OCI-LY1 (cell line): ENCODE results near the gene CD68.

Experiments used
- H2AFZ ChIP-seq: fragments of 200-600 bp; sonication (generic), shearing (Covaris generic); 2 replicates; pipeline ENCODE4 v1.6.0; 2014; ENCODE audit warnings: antibody characterized with exemption, mild to moderate bottlenecking, low read length
- H3F3A ChIP-seq: fragments of 200-600 bp; sonication (generic), shearing (Covaris generic); 2 replicates; pipeline ENCODE4 v1.6.0; 2014; ENCODE audit warnings: mild to moderate bottlenecking, antibody characterized with exemption, low read length, moderate library complexity; ENCODE audit not compliant: insufficient read depth
- H3K27ac ChIP-seq: fragments of 200-600 bp; sonication (generic); 2 replicates; pipeline ENCODE4 v1.5.1; 2014; ENCODE audit warnings: low read length, mixed run types, mild to moderate bottlenecking, low read depth; ENCODE audit not compliant: poor library complexity, severe bottlenecking
- H3K27me3 ChIP-seq: fragments of 200-600 bp; sonication (generic); 2 replicates; pipeline ENCODE4 v1.6.0; 2014; ENCODE audit warnings: antibody characterized with exemption, mild to moderate bottlenecking, low read length, moderate library complexity; ENCODE audit not compliant: insufficient read depth
- H3K36me3 ChIP-seq: fragments of 200-600 bp; sonication (generic); 2 replicates; pipeline ENCODE4 v1.6.1; 2014; ENCODE audit warnings: mild to moderate bottlenecking, antibody characterized with exemption, low read length, moderate library complexity, mixed read lengths; ENCODE audit not compliant: insufficient read depth
- H3K4me1 ChIP-seq: fragments of 200-600 bp; sonication (generic); 2 replicates; pipeline ENCODE4 v1.5.1; 2014; ENCODE audit warnings: mild to moderate bottlenecking, low read length, moderate library complexity; ENCODE audit not compliant: insufficient read depth, severe bottlenecking
- H3K4me2 ChIP-seq: fragments of 200-600 bp; sonication (generic), shearing (Covaris generic); 2 replicates; pipeline ENCODE4 v1.6.1; 2014; ENCODE audit warnings: low read length
- H3K4me3 ChIP-seq: fragments of 200-600 bp; sonication (generic); 2 replicates; pipeline ENCODE4 v1.5.1; 2014; ENCODE audit warnings: low read length, low read depth, mild to moderate bottlenecking, mixed read lengths; ENCODE audit not compliant: poor library complexity, severe bottlenecking
- H3K79me2 ChIP-seq: fragments of 200-600 bp; shearing (Covaris generic); 2 replicates; pipeline ENCODE4 v1.6.1; 2016; ENCODE audit warnings: mixed run types, low read length, mixed read lengths; ENCODE audit not compliant: insufficient read depth
- H3K9ac ChIP-seq: fragments of 200-600 bp; sonication (generic), shearing (Covaris generic); 2 replicates; pipeline ENCODE4 v1.6.1; 2014; ENCODE audit warnings: mild to moderate bottlenecking, low read length, mixed read lengths
- H3K9me2 ChIP-seq: fragments of 200-600 bp; sonication (generic), shearing (Covaris generic); 2 replicates; pipeline ENCODE4 v1.6.1; 2014; ENCODE audit warnings: low read depth, mild to moderate bottlenecking, low read length, mixed read lengths
- H3K9me3 ChIP-seq: fragments of 200-600 bp; shearing (Covaris generic); 2 replicates; pipeline ENCODE4 v1.6.1; 2014; ENCODE audit warnings: low read length, mixed read lengths
- H4K20me1 ChIP-seq: fragments of 200-600 bp; sonication (generic), shearing (Covaris generic); 2 replicates; pipeline ENCODE4 v1.6.0; 2016; ENCODE audit warnings: mild to moderate bottlenecking, low read length; ENCODE audit not compliant: insufficient read depth
- CTCF ChIP-seq: fragments of 200-600 bp; sonication (generic), shearing (Covaris generic); IDR thresholded peaks from 2 replicates; pipeline ENCODE4 v1.5.1; 2017; ENCODE audit warnings: mild to moderate bottlenecking, antibody characterized with exemption, low read length, moderate library complexity, mixed read lengths
- EZH2 ChIP-seq: fragments of 200-600 bp; sonication (generic), shearing (Covaris generic); IDR thresholded peaks from 2 replicates; pipeline ENCODE4 v1.8.0; 2017; ENCODE audit warnings: borderline replicate concordance, mixed run types, mild to moderate bottlenecking, antibody characterized with exemption, low read length, moderate library complexity, mixed read lengths

Gene CD68

DNA sequence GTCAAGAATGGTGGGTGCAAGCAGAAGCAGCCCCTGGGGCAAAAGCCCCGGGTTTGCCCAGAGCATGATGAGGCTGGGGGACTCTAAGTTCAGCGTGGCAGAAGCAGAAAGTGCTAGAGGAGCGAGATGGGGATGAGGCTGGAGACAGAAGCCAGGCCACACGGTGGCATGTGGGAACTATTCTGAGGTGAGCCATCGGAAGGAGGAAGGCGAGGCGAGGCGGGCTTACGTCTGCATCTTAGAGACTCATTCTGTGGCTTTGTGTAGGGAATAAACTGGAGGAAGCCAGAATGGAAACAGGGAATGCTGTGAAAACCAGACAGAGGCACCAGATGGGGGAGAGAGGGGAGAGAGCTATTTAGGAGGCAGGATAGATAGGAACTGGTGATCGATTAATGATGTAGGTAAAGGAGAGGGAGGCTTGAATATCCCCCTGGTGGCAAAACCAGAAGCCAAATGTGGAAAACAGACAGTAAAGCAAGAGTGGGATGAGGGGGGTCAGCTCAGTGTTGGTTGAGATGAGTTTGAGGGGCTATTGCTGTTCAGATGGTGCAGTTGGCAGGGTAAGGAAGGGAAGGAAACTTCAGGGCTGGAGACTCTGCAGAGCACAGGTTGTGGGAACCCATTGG, 24.0 kb upstream of the CD68 start:
- Histone ChIP-seq H3K79me2 (no peaks in the 10 kb centered on the region), H3F3A (no peaks in the 10 kb centered on the region), H3K27me3 (peaks cover 11% of the 10 kb centered on the region), H3K9me2 (no peaks in the 10 kb centered on the region), H3K9me3 (no peaks in the 10 kb centered on the region), H3K9ac (no peak overlapping the region), H4K20me1 (no peaks in the 10 kb centered on the region), H3K27ac (no peak overlapping the region), H3K4me2 (no peak overlapping the region), H3K36me3 (no peaks in the 10 kb centered on the region), H2AFZ (no peak overlapping the region), H3K4me1 (peaks cover 16% of the 10 kb centered on the region), H3K4me3 (no peak overlapping the region)
- TF ChIP-seq CTCF = no peak
- TF ChIP-seq EZH2 = no peak

GRCh38 chr17:7556627-7557026, 22.8 kb upstream of the CD68 start:
- no peaks in the 10 kb centered on the region for H3K79me2 ChIP-seq
- H3K9me2 ChIP-seq = no peaks in the 10 kb centered on the region
- H3K4me1 ChIP-seq = peaks cover 21% of the 10 kb centered on the region
- H3K9me3 ChIP-seq = no peaks in the 10 kb centered on the region
- no peak overlapping the region for H3K9ac ChIP-seq
- H4K20me1 ChIP-seq = no peaks in the 10 kb centered on the region
- peaks cover 8% of the 10 kb centered on the region; the same call in 1 of the 2 replicates for H3K27me3 ChIP-seq
- TF ChIP-seq EZH2 (no peak), CTCF (no peak)
- H3F3A ChIP-seq = no peaks in the 10 kb centered on the region
- no peak overlapping the region for H3K4me3 ChIP-seq
- H3K27ac ChIP-seq = no peak overlapping the region
- H3K4me2 ChIP-seq = no peak overlapping the region
- H2AFZ ChIP-seq = no peak overlapping the region
- H3K36me3 ChIP-seq = no peaks in the 10 kb centered on the region

- H3K9me2 ChIP-seq = no peaks in the 10 kb centered on the region
- no peaks in the 10 kb centered on the region for H4K20me1 ChIP-seq
- H2AFZ ChIP-seq = no peak overlapping the region
- no peak overlapping the region for H3K4me3 ChIP-seq
- no peaks in the 10 kb centered on the region for H3K36me3 ChIP-seq
- H3K4me2 ChIP-seq = no peak overlapping the region
- H3K4me1 ChIP-seq = peaks cover 21% of the 10 kb centered on the region
- TF ChIP-seq CTCF (no peak), EZH2 (no peak)
- no peaks in the 10 kb centered on the region for H3F3A ChIP-seq
- H3K79me2 ChIP-seq = no peaks in the 10 kb centered on the region
- no peaks in the 10 kb centered on the region for H3K9me3 ChIP-seq
- H3K27ac ChIP-seq = no peak overlapping the region
- H3K27me3 ChIP-seq = peaks cover 8% of the 10 kb centered on the region; the same call in 1 of the 2 replicates
- H3K9ac ChIP-seq = no peak overlapping the region
Observed at GRCh38 chr17:7557147-7557764, 22.2 kb upstream of the CD68 start.
